ENCODE results near the gene MUC12. TPM values are rescaled to one million over a fixed set of nuclear protein-coding genes. Genes with fewer than 3 reads are reported as not detected.
"Not testable (repeated sequence)": the region's sequence is repeated elsewhere in the genome, so short reads cannot be mapped to it uniquely, and the experiment has no call there.

MUC12 gene
- total RNA-seq, 2 experiments from 2014 or later = 0.39 to 0.60 TPM

DNA sequence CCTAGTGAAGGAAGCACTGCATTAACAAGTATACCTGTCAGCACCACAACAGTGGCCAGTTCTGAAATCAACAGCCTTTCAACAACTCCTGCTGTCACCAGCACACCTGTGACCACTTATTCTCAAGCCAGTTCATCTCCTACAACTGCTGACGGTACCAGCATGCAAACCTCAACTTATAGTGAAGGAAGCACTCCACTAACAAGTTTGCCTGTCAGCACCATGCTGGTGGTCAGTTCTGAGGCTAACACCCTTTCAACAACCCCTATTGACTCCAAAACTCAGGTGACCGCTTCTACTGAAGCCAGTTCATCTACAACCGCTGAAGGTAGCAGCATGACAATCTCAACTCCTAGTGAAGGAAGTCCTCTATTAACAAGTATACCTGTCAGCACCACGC lies 66.6 kb downstream of the MUC12 start:
- no peaks in the 10 kb centered on the region for H3K36me3 Mint-ChIP-seq (ENCODE audit: low read depth)

DNA sequence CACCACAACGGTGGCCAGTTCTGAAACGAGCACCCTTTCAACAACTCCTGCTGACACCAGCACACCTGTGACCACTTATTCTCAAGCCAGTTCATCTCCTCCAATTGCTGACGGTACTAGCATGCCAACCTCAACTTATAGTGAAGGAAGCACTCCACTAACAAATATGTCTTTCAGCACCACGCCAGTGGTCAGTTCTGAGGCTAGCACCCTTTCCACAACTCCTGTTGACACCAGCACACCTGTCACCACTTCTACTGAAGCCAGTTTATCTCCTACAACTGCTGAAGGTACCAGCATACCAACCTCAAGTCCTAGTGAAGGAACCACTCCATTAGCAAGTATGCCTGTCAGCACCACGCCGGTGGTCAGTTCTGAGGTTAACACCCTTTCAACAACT lies 71.9 kb downstream of the MUC12 start:
- H3K9me3 Mint-ChIP-seq; intact Hi-C loops (cut with DNase I, micrococcal nuclease); H3K4me1 Mint-ChIP-seq (ENCODE audit: low read depth); H3K36me3 ChIP-seq (ENCODE audit: insufficient read depth, low read length); H3K27me3 Mint-ChIP-seq; CTCF ChIA-PET; H3K9me3 ChIP-seq (ENCODE audit: control insufficient read depth in 1 of 2, insufficient read depth in 1 of 2, low read length in 2 of 2); DNase-seq; H3K4me1 ChIP-seq (ENCODE audit: insufficient read depth, low read length); ATAC-seq (ENCODE audit: poor library complexity); H3K36me3 Mint-ChIP-seq (ENCODE audit: low read depth); H3K27me3 ChIP-seq (ENCODE audit: control insufficient read depth in 1 of 2, insufficient read depth in 2 of 2, low read length in 2 of 2); H3K4me3 Mint-ChIP-seq; POLR2A ChIA-PET; H3K27ac Mint-ChIP-seq; H3K27ac ChIP-seq (ENCODE audit: low read depth in 1 of 2, low read length in 2 of 2); H3K4me3 ChIP-seq (ENCODE audit: low read length): not testable (repeated sequence)

More for the DNA sequence above, 66.6 kb downstream of the MUC12 start:
- TF ChIP-seq, protein P1, sequence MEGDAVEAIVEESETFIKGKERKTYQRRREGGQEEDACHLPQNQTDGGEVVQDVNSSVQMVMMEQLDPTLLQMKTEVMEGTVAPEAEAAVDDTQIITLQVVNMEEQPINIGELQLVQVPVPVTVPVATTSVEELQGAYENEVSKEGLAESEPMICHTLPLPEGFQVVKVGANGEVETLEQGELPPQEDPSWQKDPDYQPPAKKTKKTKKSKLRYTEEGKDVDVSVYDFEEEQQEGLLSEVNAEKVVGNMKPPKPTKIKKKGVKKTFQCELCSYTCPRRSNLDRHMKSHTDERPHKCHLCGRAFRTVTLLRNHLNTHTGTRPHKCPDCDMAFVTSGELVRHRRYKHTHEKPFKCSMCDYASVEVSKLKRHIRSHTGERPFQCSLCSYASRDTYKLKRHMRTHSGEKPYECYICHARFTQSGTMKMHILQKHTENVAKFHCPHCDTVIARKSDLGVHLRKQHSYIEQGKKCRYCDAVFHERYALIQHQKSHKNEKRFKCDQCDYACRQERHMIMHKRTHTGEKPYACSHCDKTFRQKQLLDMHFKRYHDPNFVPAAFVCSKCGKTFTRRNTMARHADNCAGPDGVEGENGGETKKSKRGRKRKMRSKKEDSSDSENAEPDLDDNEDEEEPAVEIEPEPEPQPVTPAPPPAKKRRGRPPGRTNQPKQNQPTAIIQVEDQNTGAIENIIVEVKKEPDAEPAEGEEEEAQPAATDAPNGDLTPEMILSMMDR (IDR thresholded peaks at IDR 0.05) = no peak
- Mint-ChIP-seq H3K27me3 (peaks cover 5% of the 10 kb centered on the region), H3K27ac (no peak overlapping the region), H3K9me3 (no peaks in the 10 kb centered on the region), H3K4me3 (no peak overlapping the region), H3K4me1 (ENCODE audit: low read depth) (no peaks in the 10 kb centered on the region)
- Histone ChIP-seq H3K9me3 (ENCODE audit: control insufficient read depth in 1 of 2, insufficient read depth in 1 of 2, low read length in 2 of 2) (no peaks in the 10 kb centered on the region), H3K36me3 (ENCODE audit: insufficient read depth, low read length) (no peaks in the 10 kb centered on the region), H3K27me3 (ENCODE audit: control insufficient read depth in 1 of 2, insufficient read depth in 2 of 2, low read length in 2 of 2) (peaks cover 0 to 10% of the 10 kb centered on the region in 2 experiments), H3K27ac (ENCODE audit: low read depth in 1 of 2, low read length in 2 of 2) (no peak overlapping the region), H3K4me1 (ENCODE audit: insufficient read depth, low read length) (no peaks in the 10 kb centered on the region), H3K4me3 (ENCODE audit: low read length) (no peak overlapping the region)
- ATAC-seq (ENCODE audit: poor library complexity) (no peak), DNase-seq (no peak)
- POLR2A ChIA-PET = no interaction called here
- intact Hi-C loops (cut with DNase I, micrococcal nuclease) = no loop called here
- CTCF ChIA-PET = no interaction called here

DNA sequence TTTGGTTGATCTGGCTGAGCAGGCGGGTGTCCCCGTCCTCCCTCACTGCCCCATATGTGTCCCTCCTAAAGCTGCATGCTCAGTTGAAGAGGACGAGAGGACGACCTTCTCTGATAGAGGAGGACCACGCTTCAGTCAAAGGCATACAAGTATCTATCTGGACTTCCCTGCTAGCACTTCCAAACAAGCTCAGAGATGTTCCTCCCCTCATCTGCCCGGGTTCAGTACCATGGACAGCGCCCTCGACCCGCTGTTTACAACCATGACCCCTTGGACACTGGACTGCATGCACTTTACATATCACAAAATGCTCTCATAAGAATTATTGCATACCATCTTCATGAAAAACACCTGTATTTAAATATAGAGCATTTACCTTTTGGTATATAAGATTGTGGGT lies 89.0 kb downstream of the MUC12 start:
- ChIA-PET CTCF (interaction anchor here (0.6 to 2.3 kb wide), 6 partner anchors 19 to 169 kb away, joined by 3 to 10 read pairs (median 4); partner anchors contain the start of gene UFSP1), POLR2A (no interaction called here)
- peak; percentile 14 to 68 (median 35) for DNase-seq
- peaks cover 29 to 31% of the 10 kb centered on the region in 2 experiments for H3K27me3 ChIP-seq (ENCODE audit: control insufficient read depth in 1 of 2, insufficient read depth in 2 of 2, low read length in 2 of 2)
- no peak overlapping the region for H3K4me3 ChIP-seq (ENCODE audit: low read length)
- H3K4me3 Mint-ChIP-seq = no peak overlapping the region
- H3K36me3 ChIP-seq (ENCODE audit: insufficient read depth, low read length) = no peaks in the 10 kb centered on the region
- H3K27ac Mint-ChIP-seq = no peak overlapping the region
- TF ChIP-seq, protein P1 (IDR thresholded peaks at IDR 0.05) = no peak
- no peaks in the 10 kb centered on the region for H3K9me3 ChIP-seq (ENCODE audit: control insufficient read depth in 1 of 2, insufficient read depth in 1 of 2, low read length in 2 of 2)
- H3K27me3 Mint-ChIP-seq = peaks cover 69% of the 10 kb centered on the region
- ATAC-seq (ENCODE audit: poor library complexity) = no peak
- no peaks in the 10 kb centered on the region for H3K9me3 Mint-ChIP-seq
- intact Hi-C loops (cut with DNase I, micrococcal nuclease) = loop anchor here (2.0 to 10.0 kb wide), 5 partner anchors 258 to 594 kb away; partner anchors contain the start of genes POP7 (in 1 of the 2) and SPACDR (in 1 of the 2)
- H3K27ac ChIP-seq (ENCODE audit: low read depth in 1 of 2, low read length in 2 of 2) = no peak overlapping the region
- no peaks in the 10 kb centered on the region for H3K36me3 Mint-ChIP-seq (ENCODE audit: low read depth)
- H3K4me1 Mint-ChIP-seq (ENCODE audit: low read depth) = peaks cover 4% of the 10 kb centered on the region
- peaks cover 3% of the 10 kb centered on the region for H3K4me1 ChIP-seq (ENCODE audit: insufficient read depth, low read length)

DNA sequence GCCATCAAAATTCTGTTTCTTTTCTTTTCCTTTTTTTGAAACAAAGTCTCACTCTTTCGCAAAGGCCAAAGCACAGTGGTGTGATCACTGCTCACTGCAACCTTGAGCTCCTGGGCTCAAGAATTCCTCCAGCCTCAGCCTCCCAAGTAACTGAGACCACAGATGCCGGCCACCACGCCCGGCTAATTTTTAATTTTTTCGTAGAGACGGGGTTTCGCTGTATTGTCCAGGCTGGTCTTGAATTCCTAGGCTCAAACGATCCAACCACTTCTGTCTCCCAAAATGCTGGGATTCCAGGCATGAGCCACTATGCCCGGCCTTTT lies 90.2 kb downstream of the MUC12 start:
- CTCF ChIA-PET = interaction anchor here (0.7 to 2.3 kb wide), 4 partner anchors 78 to 170 kb away, joined by 3 to 10 read pairs (median 5); partner anchors contain the start of gene UFSP1
- POLR2A ChIA-PET = interaction anchor here (0.6 kb wide), 1 partner anchor 363 kb away, joined by 5 read pairs; no protein-coding TSS in a partner anchor
- Mint-ChIP-seq H3K27me3 (peaks cover 74% of the 10 kb centered on the region), H3K4me1 (ENCODE audit: low read depth) (peaks cover 4% of the 10 kb centered on the region), H3K27ac (no peak overlapping the region), H3K4me3 (no peak overlapping the region), H3K9me3 (no peaks in the 10 kb centered on the region), H3K36me3 (ENCODE audit: low read depth) (no peaks in the 10 kb centered on the region)
- intact Hi-C loops (cut with DNase I, micrococcal nuclease) = loop anchor here (1.0 to 10.0 kb wide), 7 partner anchors 93 to 595 kb away; partner anchors contain the start of genes POP7 (in 1 of the 2) and SPACDR (in 1 of the 2)
- no peak overlapping the region for H3K4me3 ChIP-seq (ENCODE audit: low read length)
- TF ChIP-seq, protein P1 (IDR thresholded peaks at IDR 0.05) = peak; percentile 40
- DNase-seq (no peak), ATAC-seq (ENCODE audit: poor library complexity) (no peak)
- H3K36me3 ChIP-seq (ENCODE audit: insufficient read depth, low read length) = no peaks in the 10 kb centered on the region
- H3K27me3 ChIP-seq (ENCODE audit: control insufficient read depth in 1 of 2, insufficient read depth in 2 of 2, low read length in 2 of 2) = peaks cover 29 to 36% of the 10 kb centered on the region in 2 experiments
- H3K27ac ChIP-seq (ENCODE audit: low read depth in 1 of 2, low read length in 2 of 2) = no peak overlapping the region
- peaks cover 3% of the 10 kb centered on the region for H3K4me1 ChIP-seq (ENCODE audit: insufficient read depth, low read length)
- no peaks in the 10 kb centered on the region for H3K9me3 ChIP-seq (ENCODE audit: control insufficient read depth in 1 of 2, insufficient read depth in 1 of 2, low read length in 2 of 2)
